ENCODE data around the gene EREG. TPM values are rescaled to one million over a fixed set of nuclear protein-coding genes. Genes with fewer than 3 reads are reported as not detected.

The EREG gene
- total RNA-seq, 1 donor from 2014 or later = not detected

- no peak for DNase-seq (ENCODE audit: low spot score)
- no peak for TF ChIP-seq CTCF (IDR thresholded peaks at IDR 0.05; ENCODE audit: unreplicated experiment)
- H3K27me3 Mint-ChIP-seq (ENCODE audit: unreplicated experiment) = no peaks in the 10 kb centered on the region
- H3K4me3 Mint-ChIP-seq (ENCODE audit: unreplicated experiment) = no peak overlapping the region
- no peaks in the 10 kb centered on the region for H3K9me3 Mint-ChIP-seq (ENCODE audit: unreplicated experiment)
- no peak overlapping the region for H3K27ac Mint-ChIP-seq (ENCODE audit: unreplicated experiment)
- H3K4me1 Mint-ChIP-seq (ENCODE audit: unreplicated experiment) = no peaks in the 10 kb centered on the region
- H3K36me3 Mint-ChIP-seq (ENCODE audit: low read depth, unreplicated experiment) = no peaks in the 10 kb centered on the region
These were observed 40.7 kb upstream of the EREG start for GRCh38 chr4:74324262-74324661.

- DNase-seq (ENCODE audit: low spot score) = no peak
- H3K36me3 Mint-ChIP-seq (ENCODE audit: low read depth, unreplicated experiment) = no peaks in the 10 kb centered on the region
- H3K4me1 Mint-ChIP-seq (ENCODE audit: unreplicated experiment) = no peaks in the 10 kb centered on the region
- H3K4me3 Mint-ChIP-seq (ENCODE audit: unreplicated experiment) = no peak overlapping the region
- H3K27ac Mint-ChIP-seq (ENCODE audit: unreplicated experiment) = no peak overlapping the region
- no peak for TF ChIP-seq CTCF (IDR thresholded peaks at IDR 0.05; ENCODE audit: unreplicated experiment)
- no peaks in the 10 kb centered on the region for H3K9me3 Mint-ChIP-seq (ENCODE audit: unreplicated experiment)
- H3K27me3 Mint-ChIP-seq (ENCODE audit: unreplicated experiment) = no peaks in the 10 kb centered on the region
These were observed 39.1 kb upstream of the EREG start for GRCh38 chr4:74325886-74326285.

- DNase-seq (ENCODE audit: low spot score) = no peak
- no peaks in the 10 kb centered on the region for H3K4me1 Mint-ChIP-seq (ENCODE audit: unreplicated experiment)
- no peak for TF ChIP-seq CTCF (IDR thresholded peaks at IDR 0.05; ENCODE audit: unreplicated experiment)
- no peaks in the 10 kb centered on the region for H3K9me3 Mint-ChIP-seq (ENCODE audit: unreplicated experiment)
- H3K27ac Mint-ChIP-seq (ENCODE audit: unreplicated experiment) = no peak overlapping the region
- no peak overlapping the region for H3K4me3 Mint-ChIP-seq (ENCODE audit: unreplicated experiment)
- H3K27me3 Mint-ChIP-seq (ENCODE audit: unreplicated experiment) = no peaks in the 10 kb centered on the region
- no peaks in the 10 kb centered on the region for H3K36me3 Mint-ChIP-seq (ENCODE audit: low read depth, unreplicated experiment)
These were observed 37.2 kb upstream of the EREG start for GRCh38 chr4:74327762-74328161.

- no peak overlapping the region for H3K4me3 Mint-ChIP-seq (ENCODE audit: unreplicated experiment)
- H3K9me3 Mint-ChIP-seq (ENCODE audit: unreplicated experiment) = no peaks in the 10 kb centered on the region
- H3K4me1 Mint-ChIP-seq (ENCODE audit: unreplicated experiment) = no peaks in the 10 kb centered on the region
- no peak for TF ChIP-seq CTCF (IDR thresholded peaks at IDR 0.05; ENCODE audit: unreplicated experiment)
- no peak overlapping the region for H3K27ac Mint-ChIP-seq (ENCODE audit: unreplicated experiment)
- H3K27me3 Mint-ChIP-seq (ENCODE audit: unreplicated experiment) = no peaks in the 10 kb centered on the region
- no peak for DNase-seq (ENCODE audit: low spot score)
- H3K36me3 Mint-ChIP-seq (ENCODE audit: low read depth, unreplicated experiment) = no peaks in the 10 kb centered on the region
These were observed 36.4 kb upstream of the EREG start for GRCh38 chr4:74328501-74328900.

- no peak overlapping the region for H3K27ac Mint-ChIP-seq (ENCODE audit: unreplicated experiment)
- H3K36me3 Mint-ChIP-seq (ENCODE audit: low read depth, unreplicated experiment) = peaks cover 4% of the 10 kb centered on the region
- H3K4me3 Mint-ChIP-seq (ENCODE audit: unreplicated experiment) = no peak overlapping the region
- DNase-seq (ENCODE audit: low spot score) = no peak
- no peak for TF ChIP-seq CTCF (IDR thresholded peaks at IDR 0.05; ENCODE audit: unreplicated experiment)
- no peaks in the 10 kb centered on the region for H3K9me3 Mint-ChIP-seq (ENCODE audit: unreplicated experiment)
- H3K4me1 Mint-ChIP-seq (ENCODE audit: unreplicated experiment) = no peaks in the 10 kb centered on the region
- no peaks in the 10 kb centered on the region for H3K27me3 Mint-ChIP-seq (ENCODE audit: unreplicated experiment)
These were observed 35.6 kb upstream of the EREG start for GRCh38 chr4:74329307-74329706.
